BLaER1 (cell line): ENCODE results near the gene NAGK.

Experiments used
- H3K27ac ChIP-seq: shearing (Covaris generic); formaldehyde crosslinking; 2 replicates; pipeline ENCODE4 v1.8.1; 2022
- H3K27me3 ChIP-seq: shearing (Covaris generic); formaldehyde crosslinking; 2 replicates; pipeline ENCODE4 v1.8.1; 2022
- H3K36me3 ChIP-seq: shearing (Covaris generic); formaldehyde crosslinking; 2 replicates; pipeline ENCODE4 v1.8.1; 2022
- H3K4me1 ChIP-seq: shearing (Covaris generic); formaldehyde crosslinking; 2 replicates; pipeline ENCODE4 v1.8.1; 2022
- H3K4me2 ChIP-seq: shearing (Covaris generic); formaldehyde crosslinking; 2 replicates; pipeline ENCODE4 v1.8.1; 2022
- H3K4me3 ChIP-seq: shearing (Covaris generic); formaldehyde crosslinking; 2 replicates; pipeline ENCODE4 v1.8.1; 2022
- H3K9ac ChIP-seq: shearing (Covaris generic); formaldehyde crosslinking; 2 replicates; pipeline ENCODE4 v1.8.1; 2022
- H3K9me3 ChIP-seq: shearing (Covaris generic); formaldehyde crosslinking; 2 replicates; pipeline ENCODE4 v1.8.1; 2022
- H4K20me1 ChIP-seq: shearing (Covaris generic); formaldehyde crosslinking; 2 replicates; pipeline ENCODE4 v1.8.1; 2022
- Cebpa-rat ChIP-seq: shearing (Covaris generic); IDR thresholded peaks from 2 replicates; pipeline ENCODE4 v1.8.1; 2022

The NAGK gene

GRCh38 chr2:71125506-71126294, 57.3 kb downstream of the NAGK start:
- peaks cover 10% of the 10 kb centered on the region for H3K9me3 ChIP-seq
- peaks cover 24% of the 10 kb centered on the region for H3K36me3 ChIP-seq
- peaks cover 15% of the 10 kb centered on the region for H3K4me1 ChIP-seq
- H3K4me3 ChIP-seq, result no peak overlapping the region
- no peaks in the 10 kb centered on the region for H3K27me3 ChIP-seq
- H3K27ac ChIP-seq, result no peak overlapping the region
- TF ChIP-seq Cebpa-rat, result no peak
- H4K20me1 ChIP-seq, result no peaks in the 10 kb centered on the region
- no peak overlapping the region for H3K9ac ChIP-seq
- H3K4me2 ChIP-seq, result no peak overlapping the region

GRCh38 chr2:71126957-71127356, 58.5 kb downstream of the NAGK start:
- Histone ChIP-seq H3K4me1 (peaks cover 24% of the 10 kb centered on the region), H3K4me2 (no peak overlapping the region), H3K4me3 (no peak overlapping the region), H4K20me1 (peaks cover 10% of the 10 kb centered on the region), H3K9me3 (peaks cover 10% of the 10 kb centered on the region), H3K27ac (no peak overlapping the region), H3K9ac (no peak overlapping the region), H3K27me3 (no peaks in the 10 kb centered on the region), H3K36me3 (peaks cover 22% of the 10 kb centered on the region)
- no peak for TF ChIP-seq Cebpa-rat
